ENCODE measurements around the gene DRGX.

DNA sequence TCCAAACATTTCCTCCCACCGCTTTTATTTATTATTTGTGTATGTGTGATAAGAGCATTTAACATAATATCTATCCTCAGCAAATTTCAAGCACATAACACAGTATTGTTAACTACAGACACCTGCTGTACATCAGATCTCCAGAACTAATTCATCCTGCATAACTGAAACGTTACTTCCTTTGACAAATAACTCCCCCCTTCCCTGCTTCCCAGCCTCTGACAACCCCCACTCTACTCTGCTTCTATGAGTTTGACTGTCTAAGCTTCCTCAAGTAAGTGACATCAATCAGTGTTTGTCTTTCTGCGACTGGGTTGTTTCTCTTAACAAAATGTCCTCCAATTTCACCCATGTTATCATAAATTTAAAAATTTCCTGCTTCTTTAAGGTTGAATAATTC is 74.9 kb downstream of the DRGX start:
- TF ChIP-seq, protein P1, sequence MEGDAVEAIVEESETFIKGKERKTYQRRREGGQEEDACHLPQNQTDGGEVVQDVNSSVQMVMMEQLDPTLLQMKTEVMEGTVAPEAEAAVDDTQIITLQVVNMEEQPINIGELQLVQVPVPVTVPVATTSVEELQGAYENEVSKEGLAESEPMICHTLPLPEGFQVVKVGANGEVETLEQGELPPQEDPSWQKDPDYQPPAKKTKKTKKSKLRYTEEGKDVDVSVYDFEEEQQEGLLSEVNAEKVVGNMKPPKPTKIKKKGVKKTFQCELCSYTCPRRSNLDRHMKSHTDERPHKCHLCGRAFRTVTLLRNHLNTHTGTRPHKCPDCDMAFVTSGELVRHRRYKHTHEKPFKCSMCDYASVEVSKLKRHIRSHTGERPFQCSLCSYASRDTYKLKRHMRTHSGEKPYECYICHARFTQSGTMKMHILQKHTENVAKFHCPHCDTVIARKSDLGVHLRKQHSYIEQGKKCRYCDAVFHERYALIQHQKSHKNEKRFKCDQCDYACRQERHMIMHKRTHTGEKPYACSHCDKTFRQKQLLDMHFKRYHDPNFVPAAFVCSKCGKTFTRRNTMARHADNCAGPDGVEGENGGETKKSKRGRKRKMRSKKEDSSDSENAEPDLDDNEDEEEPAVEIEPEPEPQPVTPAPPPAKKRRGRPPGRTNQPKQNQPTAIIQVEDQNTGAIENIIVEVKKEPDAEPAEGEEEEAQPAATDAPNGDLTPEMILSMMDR (IDR thresholded peaks at IDR 0.05) = no peak
- no peak for TF ChIP-seq ZFX (IDR thresholded peaks at IDR 0.05; ENCODE audit: borderline replicate concordance)
